Neutrophil (primary cell): ENCODE results near the gene SLC34A2.
"Not testable (repeated sequence)": the region's sequence is repeated elsewhere in the genome, so short reads cannot be mapped to it uniquely, and the experiment has no call there.

Experiments
- H3K27ac ChIP-seq: fragments of 200-600 bp; sonication (generic); 2 replicates; pipeline ENCODE4 v1.5.1; 2016; ENCODE audit warnings: mild to moderate bottlenecking, moderate library complexity
- H3K27me3 ChIP-seq: fragments of 200-600 bp; sonication (generic); 2 replicates; pipeline ENCODE4 v1.6.0; 2016; ENCODE audit warnings: mild to moderate bottlenecking
- H3K36me3 ChIP-seq: fragments of 200-600 bp; sonication (generic); 2 replicates; pipeline ENCODE4 v1.5.1; 2017
- H3K4me1 ChIP-seq, 2 experiments: fragments of 200-600 bp in 1 of 2; sonication (generic) in 1 of 2; 1 replicate in 1 of 2; 2 replicates in 1 of 2; pipeline versions ENCODE4 v1.5.1 to v1.6.1; 2013 to 2016; ENCODE audit warnings: low read depth in 1 of 2, low read length in 1 of 2, mild to moderate bottlenecking in 1 of 2, moderate library complexity in 1 of 2; ENCODE audit not compliant: control insufficient read depth in 1 of 2, insufficient read depth in 1 of 2
- H3K4me3 ChIP-seq, 2 experiments: fragments of 200-600 bp in 1 of 2; sonication (generic) in 1 of 2; 1 replicate in 1 of 2; 2 replicates in 1 of 2; pipeline ENCODE4 v1.5.1; 2013 to 2016; ENCODE audit warnings: low read depth in 1 of 2, low read length in 1 of 2, mild to moderate bottlenecking in 1 of 2, moderate library complexity in 1 of 2
- H3K9me3 ChIP-seq: fragments of 200-600 bp; sonication (generic); 2 replicates; pipeline ENCODE4 v1.5.1; 2016
- CTCF ChIP-seq: fragments of 200-600 bp; sonication (generic); IDR thresholded peaks from 2 replicates; pipeline ENCODE4 v1.5.1; 2016; ENCODE audit warnings: antibody characterized with exemption

SLC34A2 gene

GRCh38 chr4:25654971-25655963 is at the start of gene SLC34A2:
SLC34A2 (plus strand) TSS chr4:25655851; CDS start chr4:25662501, 6,650 bp downstream.
- H3K27me3 ChIP-seq = peaks cover 59% of the 10 kb centered on the region
- no peak within 1 kb of the TSS for H3K27ac ChIP-seq
- H3K36me3 ChIP-seq = no peaks in the 10 kb centered on the region
- H3K4me3 ChIP-seq = no peak within 1 kb of the TSS
- no peak for TF ChIP-seq CTCF
- no peaks in the 10 kb centered on the region for H3K4me1 ChIP-seq
- H3K9me3 ChIP-seq = no peaks in the 10 kb centered on the region

- no peaks in the 10 kb centered on the region for H3K36me3 ChIP-seq
- TF ChIP-seq CTCF = no peak
- no peaks in the 10 kb centered on the region for H3K9me3 ChIP-seq
- no peak overlapping the region for H3K4me3 ChIP-seq
- no peak overlapping the region for H3K27ac ChIP-seq
- H3K4me1 ChIP-seq = no peaks in the 10 kb centered on the region
- no peaks in the 10 kb centered on the region for H3K27me3 ChIP-seq
These were observed 47.0 kb upstream of the SLC34A2 start for GRCh38 chr4:25608644-25609043.

GRCh38 chr4:25609976-25610375 is 45.7 kb upstream of the SLC34A2 start:
- Histone ChIP-seq H3K4me3 (no peak overlapping the region), H3K36me3 (no peaks in the 10 kb centered on the region), H3K9me3 (no peaks in the 10 kb centered on the region), H3K27me3 (no peaks in the 10 kb centered on the region), H3K4me1 (no peaks in the 10 kb centered on the region), H3K27ac (no peak overlapping the region)
- no peak for TF ChIP-seq CTCF

- H3K4me1 ChIP-seq, H3K36me3 ChIP-seq, H3K9me3 ChIP-seq, H3K27me3 ChIP-seq, H3K4me3 ChIP-seq, H3K27ac ChIP-seq: not testable (repeated sequence)
These were observed 42.0 kb upstream of the SLC34A2 start for GRCh38 chr4:25613613-25614012.

- Histone ChIP-seq H3K27ac (no peak overlapping the region), H3K9me3 (no peaks in the 10 kb centered on the region), H3K36me3 (no peaks in the 10 kb centered on the region), H3K4me1 (no peaks in the 10 kb centered on the region), H3K27me3 (no peaks in the 10 kb centered on the region), H3K4me3 (no peak overlapping the region)
- no peak for TF ChIP-seq CTCF
These were observed 40.8 kb upstream of the SLC34A2 start for GRCh38 chr4:25614807-25615206.
